SK-N-SH (cell line): Measurements from ENCODE around the gene ERICH3. TPM values are rescaled to one million over a fixed set of nuclear protein-coding genes. Genes with fewer than 3 reads are reported as not detected.

Experiments
- CTCF ChIA-PET: fragments of 300-600, 350-600 bp; formaldehyde crosslinking; extraction: SDS; loops from one replicate; lab custom pipeline; 2021; lab: Yijun Ruan, JAX
- POLR2A ChIA-PET: fragments of 350-600 bp; sonication (Branson Sonifier 250); formaldehyde crosslinking; extraction: SDS; loops from one replicate; lab custom pipeline; 2020; ENCODE audit warnings: antibody characterized with exemption, inconsistent platforms; lab: Yijun Ruan, JAX
- DNase-seq: peaks from one replicate; pipeline ENCODE4 v3.0.0; 2012
- H2AFZ ChIP-seq: fragments of 200-600 bp; sonication (generic); 2 replicates; pipeline ENCODE4 v1.8.1; 2016; ENCODE audit warnings: antibody characterized with exemption, mild to moderate bottlenecking, low read depth
- H3F3A ChIP-seq: fragments of 200-600 bp; sonication (generic); replicated peaks from 2 replicates; pipeline ENCODE3; 2016; ENCODE audit warnings: antibody characterized with exemption, mild to moderate bottlenecking; ENCODE audit not compliant: insufficient read depth
- H3K27ac ChIP-seq, 2 experiments: fragments of 200-500 bp in 1 of 2; fragments of 200-600 bp in 1 of 2; sonication (Bioruptor generic) in 1 of 2; sonication (generic), shearing (Covaris generic) in 1 of 2; 2 replicates each; pipeline versions ENCODE4 v1.5.1 to v1.6.1; 2014 to 2016; ENCODE audit warnings: low read depth in 2 of 2, inconsistent platforms in 1 of 2, low read length in 1 of 2, mild to moderate bottlenecking in 1 of 2, mixed read lengths in 1 of 2
- H3K27me3 ChIP-seq: fragments of 200-600 bp; sonication (generic), shearing (Covaris generic); 2 replicates; pipeline ENCODE4 v1.6.1; 2016; ENCODE audit warnings: mixed run types; ENCODE audit not compliant: insufficient read depth
- H3K36me3 ChIP-seq, 2 experiments: fragments of 200-500 bp in 1 of 2; fragments of 200-600 bp in 1 of 2; sonication (Bioruptor generic) in 1 of 2; sonication (generic) in 1 of 2; replicated peaks in 1 of 2; 2 replicates each; pipeline versions ENCODE3 to v1.5.1; 2014 to 2016; ENCODE audit warnings: low read length in 1 of 2, mild to moderate bottlenecking in 1 of 2; ENCODE audit not compliant: insufficient read depth in 2 of 2, control insufficient read depth in 1 of 2
- H3K4me1 ChIP-seq, 2 experiments: fragments of 200-500 bp in 1 of 2; fragments of 200-600 bp in 1 of 2; sonication (Bioruptor generic) in 1 of 2; sonication (generic), shearing (Covaris generic) in 1 of 2; 2 replicates each; pipeline versions ENCODE4 v1.5.1 to v1.6.1; 2014 to 2016; ENCODE audit warnings: low read depth in 1 of 2, low read length in 1 of 2, mixed run types in 1 of 2; ENCODE audit not compliant: insufficient read depth in 2 of 2, control insufficient read depth in 1 of 2
- H3K4me2 ChIP-seq: fragments of 200-600 bp; sonication (generic), shearing (Covaris generic); 2 replicates; pipeline ENCODE4 v1.6.1; 2017; ENCODE audit warnings: mixed run types
- H3K4me3 ChIP-seq, 2 experiments: fragments of 200-500 bp in 1 of 2; fragments of 200-600 bp in 1 of 2; sonication (Bioruptor generic) in 1 of 2; sonication (generic), shearing (Covaris generic) in 1 of 2; 2 replicates each; pipeline versions ENCODE4 v1.5.1 to v1.8.1; 2014 to 2016; ENCODE audit warnings: low read depth in 2 of 2, inconsistent platforms in 1 of 2, low read length in 1 of 2, mild to moderate bottlenecking in 1 of 2, mixed read lengths in 1 of 2, moderate library complexity in 1 of 2
- H3K79me2 ChIP-seq: fragments of 200-600 bp; sonication (generic); 2 replicates; pipeline ENCODE4 v1.8.1; 2017; ENCODE audit warnings: mild to moderate bottlenecking; ENCODE audit not compliant: insufficient read depth
- H3K9ac ChIP-seq: fragments of 200-600 bp; sonication (generic); 2 replicates; pipeline ENCODE4 v1.6.1; 2017; ENCODE audit warnings: mixed run types
- H3K9me2 ChIP-seq: fragments of 200-600 bp; sonication (generic); 2 replicates; pipeline ENCODE4 v1.6.1; 2017; ENCODE audit warnings: mixed run types
- H3K9me3 ChIP-seq: fragments of 200-600 bp; sonication (generic); 2 replicates; pipeline ENCODE4 v1.6.1; 2017; ENCODE audit warnings: mixed run types, mild to moderate bottlenecking, moderate library complexity
- H4K20me1 ChIP-seq: fragments of 200-600 bp; sonication (generic); 2 replicates; pipeline ENCODE4 v1.6.1; 2017; ENCODE audit warnings: mild to moderate bottlenecking, mixed run types; ENCODE audit not compliant: insufficient read depth
- CHD2 ChIP-seq: fragments of 150-350 bp; IDR thresholded peaks from 2 replicates; pipeline ENCODE4 v1.6.1; 2018; ENCODE audit warnings: low read length; ENCODE audit not compliant: partially characterized antibody
- EP300 ChIP-seq, 2 experiments: IDR thresholded peaks; 2 replicates each; pipeline versions ENCODE4 v1.4.0 to v1.6.1; 2012; ENCODE audit warnings: borderline replicate concordance in 1 of 2, low read depth in 1 of 2, low read length in 1 of 2
- FOSL2 ChIP-seq: IDR thresholded peaks from 2 replicates; pipeline ENCODE4 v1.4.0; 2012; ENCODE audit warnings: low read depth, mild to moderate bottlenecking, moderate library complexity, borderline replicate concordance
- FOXJ3 ChIP-seq: sonication (generic); formaldehyde crosslinking; IDR thresholded peaks from 2 replicates; pipeline ENCODE4 v1.5.1; 2020; ENCODE audit warnings: mild to moderate bottlenecking, missing genetic modification reagents
- GATA2 ChIP-seq: sonication (generic); formaldehyde crosslinking; IDR thresholded peaks from 2 replicates; pipeline ENCODE4 v1.5.0; 2020; ENCODE audit warnings: mild to moderate bottlenecking, missing genetic modification reagents
- MEF2A ChIP-seq: IDR thresholded peaks from 2 replicates; pipeline ENCODE4 v1.4.0; 2012; ENCODE audit warnings: low read depth, borderline replicate concordance
- RCOR1 ChIP-seq: fragments of 150-350 bp; IDR thresholded peaks from 2 replicates; pipeline ENCODE4 v1.6.1; 2017; ENCODE audit warnings: antibody characterized with exemption, low read length
- REST ChIP-seq: IDR thresholded peaks from 2 replicates; pipeline ENCODE4 v1.6.1; 2012; ENCODE audit warnings: mild to moderate bottlenecking, low read depth, low read length, moderate library complexity
- RXRA ChIP-seq: IDR thresholded peaks from 2 replicates; pipeline ENCODE4 v1.4.0; 2012; ENCODE audit warnings: low read depth, mild to moderate bottlenecking, borderline replicate concordance
- SIN3A ChIP-seq: IDR thresholded peaks from 2 replicates; pipeline ENCODE4 v1.6.1; 2012; ENCODE audit warnings: low read depth, mild to moderate bottlenecking, low read length, moderate library complexity, borderline replicate concordance
- TCF12 ChIP-seq: IDR thresholded peaks from 2 replicates; pipeline ENCODE4 v1.4.0; 2012
- TEAD4 ChIP-seq: IDR thresholded peaks from 2 replicates; pipeline ENCODE4 v1.4.0; 2012; ENCODE audit warnings: mild to moderate bottlenecking, borderline replicate concordance; ENCODE audit not compliant: insufficient read depth
- USF2 ChIP-seq: fragments of 150-350 bp; IDR thresholded peaks from 2 replicates; pipeline ENCODE4 v1.6.1; 2017; ENCODE audit warnings: antibody characterized with exemption, low read length, low read depth, borderline replicate concordance
- WGBS: methylation state at CpG from one replicate; pipeline ENCODE4 v1.1.6; 2017; ENCODE audit warnings: low lambda C conversion rate; 5-methylcytosine and 5-hydroxymethylcytosine counted together
- polyA plus RNA-seq, 3 experiments: library from polyadenylated mRNA; depleted of rRNA; stranded (reverse); fragments of >200 nt; gene quantifications; 2 replicates each; pipeline ENCODE4 v1.2.3, GENCODE V29; 2012
- TF ChIP-seq, protein P1 (sequence below): IDR thresholded peaks from 2 replicates; pipeline ENCODE4 v1.4.0; 2012; ENCODE audit warnings: low read depth, borderline replicate concordance
- TF ChIP-seq, protein P2 (sequence below): IDR thresholded peaks from 2 replicates; pipeline ENCODE4; 2012

ERICH3 gene
- polyA plus RNA-seq, 1 of the 3 experiments (the other 2 are of a cell fraction) = not detected

DNA sequence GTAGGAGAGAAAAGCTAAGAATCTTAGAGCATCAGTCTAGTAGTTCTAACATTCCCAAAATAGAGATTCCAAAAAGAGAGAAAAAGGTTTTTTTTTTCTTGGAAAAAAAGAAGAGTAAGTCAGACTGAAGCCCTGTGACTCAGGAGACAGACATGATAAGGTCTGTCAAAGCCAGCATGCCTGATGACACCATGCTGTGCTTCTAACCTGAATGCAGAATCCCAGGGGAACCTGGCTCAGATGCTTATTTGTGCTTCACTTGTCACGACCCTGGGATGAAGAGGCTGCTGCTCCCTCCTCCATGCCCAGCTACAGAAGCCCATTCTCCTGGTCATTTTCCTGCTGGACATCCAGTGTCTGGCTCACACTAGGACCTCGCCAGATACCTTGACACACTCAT is 44.3 kb downstream of the ERICH3 start:
- Histone ChIP-seq H3K27me3 (no peaks in the 10 kb centered on the region), H3F3A (no peaks in the 10 kb centered on the region), H3K79me2 (no peaks in the 10 kb centered on the region; the same call in 1 of the 2 replicates), H4K20me1 (no peaks in the 10 kb centered on the region), H3K27ac (no peak overlapping the region), H3K9me2 (no peaks in the 10 kb centered on the region), H3K4me1 (no peaks in the 10 kb centered on the region), H3K36me3 (no peaks in the 10 kb centered on the region), H3K4me2 (no peak overlapping the region), H3K9me3 (no peaks in the 10 kb centered on the region), H3K4me3 (no peak overlapping the region), H2AFZ (no peak overlapping the region), H3K9ac (no peak overlapping the region)
- WGBS = 51% methylated on average over 2 of the region's 2 CpGs
- no peak for DNase-seq
- ChIA-PET POLR2A (no interaction called here), CTCF (no interaction called here)
- TF ChIP-seq CHD2 (no peak), SIN3A (no peak), TEAD4 (no peak), RCOR1 (no peak), RXRA (no peak), REST (no peak), FOSL2 (no peak)
- TF ChIP-seq, protein P1, sequence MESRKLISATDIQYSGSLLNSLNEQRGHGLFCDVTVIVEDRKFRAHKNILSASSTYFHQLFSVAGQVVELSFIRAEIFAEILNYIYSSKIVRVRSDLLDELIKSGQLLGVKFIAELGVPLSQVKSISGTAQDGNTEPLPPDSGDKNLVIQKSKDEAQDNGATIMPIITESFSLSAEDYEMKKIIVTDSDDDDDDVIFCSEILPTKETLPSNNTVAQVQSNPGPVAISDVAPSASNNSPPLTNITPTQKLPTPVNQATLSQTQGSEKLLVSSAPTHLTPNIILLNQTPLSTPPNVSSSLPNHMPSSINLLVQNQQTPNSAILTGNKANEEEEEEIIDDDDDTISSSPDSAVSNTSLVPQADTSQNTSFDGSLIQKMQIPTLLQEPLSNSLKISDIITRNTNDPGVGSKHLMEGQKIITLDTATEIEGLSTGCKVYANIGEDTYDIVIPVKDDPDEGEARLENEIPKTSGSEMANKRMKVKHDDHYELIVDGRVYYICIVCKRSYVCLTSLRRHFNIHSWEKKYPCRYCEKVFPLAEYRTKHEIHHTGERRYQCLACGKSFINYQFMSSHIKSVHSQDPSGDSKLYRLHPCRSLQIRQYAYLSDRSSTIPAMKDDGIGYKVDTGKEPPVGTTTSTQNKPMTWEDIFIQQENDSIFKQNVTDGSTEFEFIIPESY = no peak
- TF ChIP-seq, protein P2, sequence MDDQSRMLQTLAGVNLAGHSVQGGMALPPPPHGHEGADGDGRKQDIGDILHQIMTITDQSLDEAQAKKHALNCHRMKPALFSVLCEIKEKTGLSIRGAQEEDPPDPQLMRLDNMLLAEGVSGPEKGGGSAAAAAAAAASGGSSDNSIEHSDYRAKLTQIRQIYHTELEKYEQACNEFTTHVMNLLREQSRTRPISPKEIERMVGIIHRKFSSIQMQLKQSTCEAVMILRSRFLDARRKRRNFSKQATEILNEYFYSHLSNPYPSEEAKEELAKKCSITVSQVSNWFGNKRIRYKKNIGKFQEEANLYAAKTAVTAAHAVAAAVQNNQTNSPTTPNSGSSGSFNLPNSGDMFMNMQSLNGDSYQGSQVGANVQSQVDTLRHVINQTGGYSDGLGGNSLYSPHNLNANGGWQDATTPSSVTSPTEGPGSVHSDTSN = no peak

DNA sequence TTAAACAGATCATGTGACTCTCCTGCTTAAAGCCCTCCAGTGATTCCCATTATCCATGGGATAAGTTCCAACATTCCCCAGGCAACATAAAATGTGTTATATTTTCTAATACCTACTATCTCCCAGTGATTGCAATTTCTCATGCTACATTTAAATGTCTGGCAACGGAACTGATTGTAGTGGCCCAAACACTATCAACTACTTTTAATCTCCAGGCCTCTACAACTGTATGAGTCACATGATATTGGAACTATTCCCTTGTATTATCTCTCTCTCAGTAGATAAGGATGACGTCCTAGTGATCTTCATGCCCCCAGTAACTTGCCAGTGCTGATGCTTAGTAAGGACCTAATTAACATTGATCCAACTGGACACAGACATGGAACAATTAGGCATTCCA is 49.9 kb downstream of the ERICH3 start:
- no peak overlapping the region for H3K4me3 ChIP-seq
- DNase-seq = no peak
- H2AFZ ChIP-seq = no peak overlapping the region
- CTCF ChIA-PET = interaction anchor here (0.8 to 1.0 kb wide), 2 partner anchors 16 to 66 kb away, joined by 3 read pairs; no protein-coding TSS in a partner anchor
- H3K79me2 ChIP-seq = no peaks in the 10 kb centered on the region; the same call in 1 of the 2 replicates
- 19% methylated on average over 2 of the region's 2 CpGs for WGBS
- no peaks in the 10 kb centered on the region for H3K9me2 ChIP-seq
- no peaks in the 10 kb centered on the region for H3K36me3 ChIP-seq
- H3K9me3 ChIP-seq = no peaks in the 10 kb centered on the region
- peak; percentile 76 for TF ChIP-seq GATA2 (CRISPR knock-in tag)
- no peak for TF ChIP-seq MEF2A
- TF ChIP-seq EP300 (IDR thresholded peaks at IDR 0.05; ENCODE audit: borderline replicate concordance in 1 of 2, low read depth in 1 of 2, low read length in 1 of 2) = peak in 1 of 2 experiments; percentile 75; a peak in 2 of 4 replicates
- TF ChIP-seq USF2 = no peak
- 0 out of 2 replicates have a peak, but pooled peaks have one; percentile 22 for TF ChIP-seq TCF12
- peak; percentile 54; the same call in 1 of the 2 replicates for TF ChIP-seq RCOR1
- TF ChIP-seq FOXJ3 = peak; percentile 18; the same call in 1 of the 2 replicates
- no peak overlapping the region for H3K4me2 ChIP-seq
- no peak overlapping the region for H3K9ac ChIP-seq
- no peak overlapping the region; a peak in 1 of 4 replicates for H3K27ac ChIP-seq
- peaks cover 0 to 2% of the 10 kb centered on the region in 2 experiments; a peak in 2 of 4 replicates for H3K4me1 ChIP-seq
- H3F3A ChIP-seq = no peaks in the 10 kb centered on the region
- no peaks in the 10 kb centered on the region for H3K27me3 ChIP-seq
- POLR2A ChIA-PET = no interaction called here
- H4K20me1 ChIP-seq = no peaks in the 10 kb centered on the region
